RWPE1 (cell line): ENCODE data around the gene NFIB.

Experiments
- CTCF ChIA-PET: fragments of 350-600 bp; sonication (Branson Sonifier 250); formaldehyde crosslinking; extraction: SDS; loops from one replicate; lab custom pipeline; 2021; lab: Yijun Ruan, JAX
- POLR2A ChIA-PET: fragments of 400-600 bp; formaldehyde crosslinking; extraction: SDS; loops from one replicate; lab custom pipeline; 2020; ENCODE audit warnings: antibody characterized with exemption; ENCODE audit not compliant: low non-redundant PET; lab: Yijun Ruan, JAX
- DNase-seq: peaks from one replicate; pipeline ENCODE4 v3.0.0; 2012; ENCODE audit warnings: low spot score
- H3K27ac ChIP-seq: fragments of 450-650 bp; 2 replicates; pipeline ENCODE4 v1.5.1; 2017
- TF ChIP-seq, protein P1 (sequence below): fragments of 450-650 bp; conservative IDR thresholded peaks from 2 replicates; pipeline ENCODE4 v1.5.1; 2017; ENCODE audit warnings: low read depth, mild to moderate bottlenecking

Gene NFIB

DNA sequence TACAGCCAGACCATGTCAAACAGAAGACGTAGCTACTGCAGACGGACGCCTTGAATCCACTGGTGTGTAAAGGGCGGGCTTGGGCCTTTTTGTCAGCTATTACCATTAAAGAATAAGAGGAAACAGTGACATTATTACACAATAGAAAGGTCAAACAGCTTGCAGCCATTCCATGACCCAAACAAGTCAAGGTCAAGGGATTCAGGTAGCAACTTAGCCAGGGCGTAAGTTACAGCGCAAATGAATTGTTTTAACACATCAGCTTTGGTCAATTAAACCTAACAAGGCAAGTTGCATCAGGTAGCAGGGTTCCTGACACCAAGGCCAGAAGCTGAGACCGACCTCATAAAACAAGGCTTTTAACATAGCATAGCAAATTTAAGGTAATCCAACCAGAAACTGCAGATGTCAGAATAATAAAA, 15.3 kb downstream of the NFIB start:
- CTCF ChIA-PET: no interaction called here
- TF ChIP-seq, protein P1, sequence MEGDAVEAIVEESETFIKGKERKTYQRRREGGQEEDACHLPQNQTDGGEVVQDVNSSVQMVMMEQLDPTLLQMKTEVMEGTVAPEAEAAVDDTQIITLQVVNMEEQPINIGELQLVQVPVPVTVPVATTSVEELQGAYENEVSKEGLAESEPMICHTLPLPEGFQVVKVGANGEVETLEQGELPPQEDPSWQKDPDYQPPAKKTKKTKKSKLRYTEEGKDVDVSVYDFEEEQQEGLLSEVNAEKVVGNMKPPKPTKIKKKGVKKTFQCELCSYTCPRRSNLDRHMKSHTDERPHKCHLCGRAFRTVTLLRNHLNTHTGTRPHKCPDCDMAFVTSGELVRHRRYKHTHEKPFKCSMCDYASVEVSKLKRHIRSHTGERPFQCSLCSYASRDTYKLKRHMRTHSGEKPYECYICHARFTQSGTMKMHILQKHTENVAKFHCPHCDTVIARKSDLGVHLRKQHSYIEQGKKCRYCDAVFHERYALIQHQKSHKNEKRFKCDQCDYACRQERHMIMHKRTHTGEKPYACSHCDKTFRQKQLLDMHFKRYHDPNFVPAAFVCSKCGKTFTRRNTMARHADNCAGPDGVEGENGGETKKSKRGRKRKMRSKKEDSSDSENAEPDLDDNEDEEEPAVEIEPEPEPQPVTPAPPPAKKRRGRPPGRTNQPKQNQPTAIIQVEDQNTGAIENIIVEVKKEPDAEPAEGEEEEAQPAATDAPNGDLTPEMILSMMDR: no peak

DNA sequence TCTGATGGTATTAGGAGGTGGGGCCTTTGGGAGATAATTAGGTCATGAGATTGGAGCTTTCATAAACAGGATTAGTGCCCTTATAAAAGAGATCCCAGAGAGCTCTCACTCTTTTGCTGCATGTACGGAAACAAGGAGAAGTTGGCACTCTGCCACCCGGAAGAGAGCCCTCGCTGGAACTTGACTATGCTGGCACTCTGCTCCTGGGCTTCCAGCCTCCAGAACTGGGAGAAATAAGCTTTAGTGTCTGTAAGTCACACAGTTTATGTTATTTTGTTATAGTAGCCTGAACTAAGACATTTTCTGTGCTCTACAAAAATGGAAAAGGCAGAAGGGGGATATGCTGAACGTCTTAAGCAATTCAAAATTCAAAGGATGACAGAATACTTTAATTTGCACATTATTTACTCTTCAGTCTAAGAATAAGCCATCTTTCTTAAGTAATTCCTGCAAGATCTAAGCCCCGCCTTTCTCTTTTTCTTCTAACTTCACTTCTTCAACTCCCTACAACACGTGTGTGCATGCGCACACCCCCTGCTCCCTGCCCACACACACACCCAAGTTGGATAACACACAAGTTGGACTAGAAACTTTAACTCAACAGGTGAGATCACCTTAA, 17.3 kb downstream of the NFIB start:
- CTCF ChIA-PET: no interaction called here
- TF ChIP-seq, protein P1: no peak
- DNase-seq: no peak
- no peak overlapping the region for H3K27ac ChIP-seq
- POLR2A ChIA-PET: no interaction called here

More for the DNA sequence above, 15.3 kb downstream of the NFIB start:
- POLR2A ChIA-PET: no interaction called here
- H3K27ac ChIP-seq: no peak overlapping the region
- no peak for DNase-seq

DNA sequence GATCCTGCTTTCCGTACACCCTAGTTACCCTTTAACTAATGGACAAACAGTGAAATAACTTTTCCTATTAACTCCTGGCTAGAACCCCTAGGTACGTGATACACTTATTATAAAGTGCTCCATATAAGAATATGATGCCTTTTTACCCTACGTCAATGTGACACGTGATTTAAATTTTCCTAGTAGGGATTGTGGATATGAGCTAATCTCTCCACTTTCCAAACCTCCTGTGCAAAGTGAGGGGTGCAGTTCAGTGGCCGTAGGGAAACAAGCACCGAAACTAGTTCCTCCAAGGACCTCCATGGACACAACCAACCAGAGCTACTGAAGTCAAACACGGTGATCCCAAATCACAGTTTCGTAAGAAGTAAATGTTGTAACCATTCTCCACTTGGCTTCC, 19.3 kb downstream of the NFIB start:
- H3K27ac ChIP-seq: no peak overlapping the region
- TF ChIP-seq, protein P1: no peak
- ChIA-PET POLR2A (no interaction called here), CTCF (no interaction called here)
- DNase-seq: no peak

DNA sequence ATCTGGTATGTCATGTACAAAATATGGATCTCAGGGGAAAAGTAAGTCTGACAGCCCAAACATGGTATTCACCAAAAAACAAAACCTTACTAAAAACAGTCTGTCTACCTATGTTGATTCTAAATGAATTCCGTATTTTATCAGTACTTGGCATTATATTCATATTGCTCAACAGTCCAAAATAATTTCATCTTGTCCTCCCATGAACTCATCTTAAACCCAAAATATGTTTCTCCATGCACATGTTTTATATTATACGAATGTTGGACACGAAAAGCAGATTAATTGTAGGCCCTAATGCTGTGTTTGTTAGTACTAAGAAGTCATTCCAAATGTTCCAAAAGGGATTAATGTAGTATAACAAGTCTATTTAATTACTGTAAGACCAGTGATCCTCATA, 20.1 kb downstream of the NFIB start:
- CTCF ChIA-PET: no interaction called here

DNA sequence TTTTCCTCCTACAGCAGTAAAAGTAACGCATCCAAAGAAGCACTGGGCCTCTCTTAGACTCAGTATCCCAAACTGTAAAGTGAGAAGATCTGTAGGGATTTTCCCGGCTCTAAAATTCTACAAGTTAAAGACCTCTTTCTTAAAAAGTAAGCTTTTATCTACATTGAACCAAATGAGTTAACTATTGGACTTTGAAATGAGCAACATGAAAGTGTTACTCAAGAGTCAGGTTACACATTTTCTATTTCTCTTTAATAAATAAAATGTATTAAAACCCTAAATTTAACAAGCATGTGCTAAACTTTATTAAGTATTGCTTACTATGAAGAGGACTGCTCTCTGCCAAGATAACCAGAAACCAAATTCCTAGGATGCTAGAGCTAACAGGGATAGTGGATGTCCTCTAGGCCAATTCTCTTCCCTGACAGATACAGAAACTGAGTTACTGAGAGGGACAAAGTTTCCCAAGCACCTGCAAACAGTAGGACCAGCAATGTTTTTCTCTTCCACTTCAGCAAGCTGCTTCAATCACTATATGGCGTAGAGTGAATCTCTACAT, 21.7 kb downstream of the NFIB start:
- ChIA-PET POLR2A (no interaction called here), CTCF (no interaction called here)
- H3K27ac ChIP-seq: no peak overlapping the region
- DNase-seq: no peak
- TF ChIP-seq, protein P1: no peak

More for the DNA sequence above, 20.1 kb downstream of the NFIB start:
- H3K27ac ChIP-seq: no peak overlapping the region
- DNase-seq: no peak
- POLR2A ChIA-PET: no interaction called here
- TF ChIP-seq, protein P1: no peak

DNA sequence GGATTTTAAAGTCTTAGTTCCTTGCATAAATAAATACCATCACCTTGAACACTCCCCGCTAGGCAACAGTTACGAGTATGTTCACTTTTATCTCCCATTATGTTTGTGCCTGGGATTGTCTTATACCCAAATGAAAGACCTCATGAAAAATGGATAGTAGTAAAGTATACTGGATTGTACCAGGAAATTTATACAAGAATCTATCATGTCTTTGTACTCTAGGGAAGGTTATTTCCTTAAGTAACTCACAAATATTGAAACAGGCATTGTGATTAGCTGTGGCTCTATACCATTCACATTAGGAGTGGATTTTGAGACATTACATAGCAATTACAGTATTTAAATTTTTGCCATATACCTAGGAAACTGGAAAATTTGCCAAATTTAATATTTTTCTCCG, 24.0 kb downstream of the NFIB start:
- no peak for DNase-seq
- CTCF ChIA-PET: no interaction called here
- TF ChIP-seq, protein P1: no peak
- no peak overlapping the region for H3K27ac ChIP-seq
- POLR2A ChIA-PET: no interaction called here
